HepG2 (cell line): Measurements from ENCODE around the gene SLC20A1. TPM values are rescaled to one million over a fixed set of nuclear protein-coding genes. Genes with fewer than 3 reads are reported as not detected.

Source experiments
- ATAC-seq: fragments of 200-7000 bp; cut with Tn5 transposase; 3 replicates; pipeline ENCODE4 v1.9.1; 2020; ENCODE audit warnings: mild to moderate bottlenecking, moderate library complexity
- BruUV-seq: library from RNA; stranded (reverse); fragments of 400-500 nt; replicated peaks from 2 replicates; lab custom pipeline; 2021; lab: Mats Ljungman, UMichigan
- CTCF ChIA-PET: fragments of 300-600 bp; formaldehyde crosslinking; extraction: SDS; loops from one replicate; lab custom pipeline; 2021; ENCODE audit warnings: low total read pairs, inconsistent platforms, low intra/inter-chr PET ratio; lab: Yijun Ruan, JAX
- POLR2A ChIA-PET: fragments of 350-600 bp; sonication (Branson Sonifier 250); formaldehyde crosslinking; loops from one replicate; lab custom pipeline; 2020; ENCODE audit warnings: antibody characterized with exemption, inconsistent platforms; lab: Yijun Ruan, JAX
- DNase-seq: peaks from one replicate; pipeline ENCODE4 v3.0.0-alpha.2; 2015; ENCODE audit warnings: low spot score
- FAIRE-seq: peaks from 3 replicates; lab custom pipeline; 2011; peaks lifted over from hg19 to GRCh38; lab: Jason Lieb, UNC
- H2AFZ ChIP-seq: one replicate; pipeline ENCODE4 v1.6.1; 2011; ENCODE audit warnings: low read length, inconsistent platforms
- H3K27ac ChIP-seq: fragments of 300-600 bp; 3 replicates; pipeline ENCODE4 v1.8.0; 2011; ENCODE audit warnings: mixed run types, mild to moderate bottlenecking, mixed read lengths, low read length, inconsistent platforms; ENCODE audit not compliant: insufficient read depth; ENCODE audit errors: extremely low read length
- H3K27me3 ChIP-seq, 2 experiments: fragments of 200-600 bp in 1 of 2; 2 replicates in 1 of 2; 3 replicates in 1 of 2; pipeline versions ENCODE4 v1.6.0 to v1.8.0; 2011; ENCODE audit warnings: low read length in 2 of 2, mild to moderate bottlenecking in 2 of 2, moderate library complexity in 2 of 2, inconsistent platforms in 1 of 2; ENCODE audit not compliant: insufficient read depth in 2 of 2, control insufficient read depth in 1 of 2
- H3K36me3 ChIP-seq, 2 experiments: fragments of 200-600 bp in 1 of 2; replicated peaks in 1 of 2; 2 replicates in 1 of 2; 3 replicates in 1 of 2; pipeline versions ENCODE4 v1.5.1 to v1.8.0; 2011; ENCODE audit warnings: low read length in 2 of 2, inconsistent platforms in 1 of 2; ENCODE audit not compliant: insufficient read depth in 2 of 2, control insufficient read depth in 1 of 2
- H3K4me1 ChIP-seq: 2 replicates; pipeline ENCODE4 v1.5.1; 2012; ENCODE audit warnings: low read length, inconsistent platforms; ENCODE audit not compliant: insufficient read depth
- H3K4me2 ChIP-seq: 2 replicates; pipeline ENCODE4 v1.6.0; 2011; ENCODE audit warnings: low read depth, low read length, inconsistent platforms
- H3K4me3 ChIP-seq, 3 experiments: fragments of 200-600 bp in 1 of 3; sonication (generic), shearing (Covaris generic) in 1 of 3; replicated peaks in 1 of 3; 2 replicates each; pipeline ENCODE4 v1.5.1; 2011 to 2016; ENCODE audit warnings: low read length in 3 of 3, inconsistent platforms in 2 of 3, low read depth in 2 of 3, mild to moderate bottlenecking in 2 of 3, control low read depth in 1 of 3, mixed read lengths in 1 of 3; ENCODE audit not compliant: insufficient read depth in 1 of 3
- H3K79me2 ChIP-seq: one replicate; pipeline ENCODE4 v1.6.1; 2011; ENCODE audit warnings: low read length, inconsistent platforms; ENCODE audit not compliant: insufficient read depth
- H3K9ac ChIP-seq: 2 replicates; pipeline ENCODE4 v1.6.0; 2011; ENCODE audit warnings: mild to moderate bottlenecking, low read depth, low read length, inconsistent platforms; ENCODE audit not compliant: insufficient read depth
- H3K9me3 ChIP-seq: 2 replicates; pipeline ENCODE4 v1.5.1; 2012; ENCODE audit warnings: mild to moderate bottlenecking, low read length
- H4K20me1 ChIP-seq: 2 replicates; pipeline ENCODE4 v1.6.0; 2011; ENCODE audit warnings: inconsistent platforms, mild to moderate bottlenecking, low read length, moderate library complexity; ENCODE audit not compliant: insufficient read depth
- AGO1 ChIP-seq: fragments of 200-400 bp; formaldehyde crosslinking; IDR thresholded peaks from 2 replicates; pipeline ENCODE4 v1.6.1; 2017; ENCODE audit warnings: mild to moderate bottlenecking, low read depth, low read length, moderate library complexity; ENCODE audit not compliant: poor library complexity, severe bottlenecking
- RERE ChIP-seq: IDR thresholded peaks from 2 replicates; pipeline ENCODE4 v1.6.1; 2016; ENCODE audit warnings: low read depth, missing genetic modification reagents, missing compliant biosample characterization
- SOX13 ChIP-seq, 3 experiments: fragments of 450-650 bp in 1 of 3; sonication (generic) in 1 of 3; formaldehyde crosslinking in 1 of 3; IDR thresholded peaks in 2 of 3; conservative IDR thresholded peaks in 1 of 3; 2 replicates each; pipeline versions ENCODE4 v1.5.0 to v1.6.1; 2016 to 2020; ENCODE audit warnings: antibody characterized with exemption in 1 of 3, mild to moderate bottlenecking in 1 of 3, missing compliant biosample characterization in 1 of 3, missing genetic modification reagents in 1 of 3, moderate library complexity in 1 of 3
- TMF1 ChIP-seq: sonication (generic); formaldehyde crosslinking; IDR thresholded peaks from 2 replicates; pipeline ENCODE4 v1.8.1; 2022; ENCODE audit warnings: low read depth, missing genetic modification reagents
- UBTF ChIP-seq: sonication (generic); formaldehyde crosslinking; IDR thresholded peaks from 2 replicates; pipeline ENCODE4 v1.4.0; 2020; ENCODE audit warnings: mild to moderate bottlenecking, missing genetic modification reagents
- ZBTB1 ChIP-seq: sonication (generic); formaldehyde crosslinking; IDR thresholded peaks from 2 replicates; pipeline ENCODE4 v1.4.0; 2020; ENCODE audit warnings: missing genetic modification reagents, borderline replicate concordance
- ZNF235 ChIP-seq: sonication (generic); formaldehyde crosslinking; IDR thresholded peaks from 2 replicates; pipeline ENCODE4 v1.8.1; 2023; ENCODE audit warnings: mild to moderate bottlenecking, missing genetic modification reagents, borderline replicate concordance
- ZNF709 ChIP-seq: sonication (generic); formaldehyde crosslinking; IDR thresholded peaks from 2 replicates; pipeline ENCODE4 v1.5.0; 2020; ENCODE audit warnings: mild to moderate bottlenecking, missing genetic modification reagents
- WGBS: methylation state at CpG from one replicate; pipeline ENCODE4 v1.1.6; 2017; ENCODE audit warnings: low lambda C conversion rate; 5-methylcytosine and 5-hydroxymethylcytosine counted together
- in situ Hi-C: cut with HindIII; loops from 2 replicates; pipeline ENCODE4 v1.10.0; 2017; ENCODE audit warnings: low pct_unique_long_range_greater_than_20kb; ENCODE audit not compliant: extremely low pct_ligation_motif_present
- intact Hi-C: fragments of 100-400 bp; cut with micrococcal nuclease; formaldehyde crosslinking; loops from one replicate; pipeline ENCODE4 v1.10.0; 2022; ENCODE audit not compliant: unreplicated experiment
- polyA plus RNA-seq, 8 experiments: library from polyadenylated mRNA; depleted of rRNA in 3 of 8; stranded (reverse) in 7 of 8; unstranded in 1 of 8; fragments of >200 nt; fragmentation: Illumina TruSeq in 4 of 8; extraction: Trizol in 4 of 8; gene quantifications; 2 replicates each; pipeline versions ENCODE4 v1.2.1 to v1.2.3, GENCODE V29; 2011 to 2016; ENCODE audit warnings: low read depth in 4 of 8, missing spikeins in 1 of 8, mixed read lengths in 1 of 8; ENCODE audit not compliant: insufficient read depth in 1 of 8
- total RNA-seq, 5 experiments: library from RNA; depleted of rRNA; stranded (reverse); fragments of >200 nt; fragmentation: Illumina TruSeq; extraction: Trizol; gene quantifications; 2 replicates each; pipeline ENCODE4 v1.2.3, GENCODE V29; 2016; ENCODE audit warnings: low read depth in 1 of 5
- TF ChIP-seq, protein P1 (sequence below): sonication (generic); formaldehyde crosslinking; IDR thresholded peaks from 2 replicates; pipeline ENCODE4 v1.5.1; 2020; ENCODE audit warnings: mild to moderate bottlenecking, missing genetic modification reagents, moderate library complexity

The SLC20A1 gene
- total and polyA plus RNA-seq, 2 of the 13 experiments (the other 11 are each of a cell fraction or from before 2014, with no cell fraction given) = 54.0 to 85.9 TPM

DNA sequence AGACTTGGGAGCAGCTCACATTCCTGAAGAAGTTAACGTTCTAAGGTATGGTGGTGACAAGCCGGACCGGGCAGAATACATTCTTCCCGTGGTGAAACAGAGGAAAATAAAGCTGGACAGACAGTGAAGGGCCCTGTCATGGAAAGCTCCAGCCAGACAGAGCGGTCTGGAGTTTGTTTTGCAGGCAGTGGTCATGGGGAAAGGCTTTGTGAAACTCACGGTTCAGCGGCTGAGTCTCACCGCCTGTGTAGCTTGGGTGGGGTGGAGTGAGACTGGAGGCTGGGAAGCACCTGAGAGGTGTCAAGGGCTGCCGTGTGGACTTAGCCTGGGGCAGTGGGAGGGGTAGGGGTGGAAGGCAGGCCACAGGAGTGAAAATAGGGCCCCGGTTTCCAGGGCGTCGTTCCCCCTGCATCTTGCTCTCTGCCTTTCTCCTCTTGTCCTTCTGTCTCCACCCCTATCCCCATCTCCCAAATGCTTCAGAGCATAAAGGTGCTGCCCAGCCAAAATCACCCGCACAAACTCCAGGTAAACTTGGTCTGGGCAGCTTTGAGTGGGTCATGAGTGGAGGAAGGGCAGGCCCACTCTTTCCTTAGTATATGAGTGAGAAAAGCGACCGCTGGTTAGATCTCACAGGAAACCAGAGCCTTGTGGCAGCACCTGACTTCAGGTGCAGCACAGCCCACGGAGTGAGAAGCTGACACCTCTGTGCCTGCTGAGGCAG, 11.4 kb upstream of the SLC20A1 start:
- Histone ChIP-seq H3K4me2 (peak overlapping the region; percentile 61), H2AFZ (peak overlapping the region; percentile 60), H3K36me3 (no peaks in the 10 kb centered on the region), H3K4me1 (peaks cover 77% of the 10 kb centered on the region), H3K27ac (no peak overlapping the region), H3K9me3 (no peaks in the 10 kb centered on the region), H4K20me1 (no peaks in the 10 kb centered on the region), H3K4me3 (peak overlapping the region in 2 of 3 experiments; percentile 8 to 45; a peak in 3 of 6 replicates), H3K9ac (peak overlapping the region; percentile 2; the same call in 1 of the 2 replicates), H3K79me2 (no peaks in the 10 kb centered on the region), H3K27me3 (peaks cover 3 to 48% of the 10 kb centered on the region in 2 experiments)
- FAIRE-seq (no peak), ATAC-seq (peak; percentile 71), DNase-seq (no peak)
- no TSS peak for BruUV-seq
- intact Hi-C loops = no loop called here
- 17% methylated on average over 15 of the region's 16 CpGs for WGBS
- in situ Hi-C loops = no loop called here
- ChIA-PET CTCF (no interaction called here), POLR2A (interaction anchor here (1.6 to 8.5 kb wide), 2 partner anchors 11 to 91 kb away, joined by 6 to 94 read pairs; partner anchors contain the start of gene SLC20A1)
- TF ChIP-seq TMF1 (no peak), SOX13 (IDR thresholded peaks at IDR 0.05) (no peak), SOX13 (CRISPR knock-in tag; conservative IDR thresholded peaks at IDR 0.05 in 1 of 2, IDR thresholded peaks at IDR 0.05 in 1 of 2) (no peak), ZNF709 (CRISPR knock-in tag) (0 out of 2 replicates have a peak, but pooled peaks have one; percentile 19), ZNF235 (peak; percentile 25; the same call in 1 of the 2 replicates), AGO1 (no peak), UBTF (peak; percentile 15; the same call in 1 of the 2 replicates), RERE (CRISPR knock-in tag) (no peak), ZBTB1 (peak; percentile 20; the same call in 1 of the 2 replicates)
- TF ChIP-seq, protein P1, sequence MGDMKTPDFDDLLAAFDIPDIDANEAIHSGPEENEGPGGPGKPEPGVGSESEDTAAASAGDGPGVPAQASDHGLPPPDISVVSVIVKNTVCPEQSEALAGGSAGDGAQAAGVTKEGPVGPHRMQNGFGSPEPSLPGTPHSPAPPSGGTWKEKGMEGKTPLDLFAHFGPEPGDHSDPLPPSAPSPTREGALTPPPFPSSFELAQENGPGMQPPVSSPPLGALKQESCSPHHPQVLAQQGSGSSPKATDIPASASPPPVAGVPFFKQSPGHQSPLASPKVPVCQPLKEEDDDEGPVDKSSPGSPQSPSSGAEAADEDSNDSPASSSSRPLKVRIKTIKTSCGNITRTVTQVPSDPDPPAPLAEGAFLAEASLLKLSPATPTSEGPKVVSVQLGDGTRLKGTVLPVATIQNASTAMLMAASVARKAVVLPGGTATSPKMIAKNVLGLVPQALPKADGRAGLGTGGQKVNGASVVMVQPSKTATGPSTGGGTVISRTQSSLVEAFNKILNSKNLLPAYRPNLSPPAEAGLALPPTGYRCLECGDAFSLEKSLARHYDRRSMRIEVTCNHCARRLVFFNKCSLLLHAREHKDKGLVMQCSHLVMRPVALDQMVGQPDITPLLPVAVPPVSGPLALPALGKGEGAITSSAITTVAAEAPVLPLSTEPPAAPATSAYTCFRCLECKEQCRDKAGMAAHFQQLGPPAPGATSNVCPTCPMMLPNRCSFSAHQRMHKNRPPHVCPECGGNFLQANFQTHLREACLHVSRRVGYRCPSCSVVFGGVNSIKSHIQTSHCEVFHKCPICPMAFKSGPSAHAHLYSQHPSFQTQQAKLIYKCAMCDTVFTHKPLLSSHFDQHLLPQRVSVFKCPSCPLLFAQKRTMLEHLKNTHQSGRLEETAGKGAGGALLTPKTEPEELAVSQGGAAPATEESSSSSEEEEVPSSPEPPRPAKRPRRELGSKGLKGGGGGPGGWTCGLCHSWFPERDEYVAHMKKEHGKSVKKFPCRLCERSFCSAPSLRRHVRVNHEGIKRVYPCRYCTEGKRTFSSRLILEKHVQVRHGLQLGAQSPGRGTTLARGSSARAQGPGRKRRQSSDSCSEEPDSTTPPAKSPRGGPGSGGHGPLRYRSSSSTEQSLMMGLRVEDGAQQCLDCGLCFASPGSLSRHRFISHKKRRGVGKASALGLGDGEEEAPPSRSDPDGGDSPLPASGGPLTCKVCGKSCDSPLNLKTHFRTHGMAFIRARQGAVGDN (CRISPR knock-in tag) = peak; percentile 41; the same call in 1 of the 2 replicates
